ENCODE results near the gene SLC17A4.

SLC17A4 gene

DNA sequence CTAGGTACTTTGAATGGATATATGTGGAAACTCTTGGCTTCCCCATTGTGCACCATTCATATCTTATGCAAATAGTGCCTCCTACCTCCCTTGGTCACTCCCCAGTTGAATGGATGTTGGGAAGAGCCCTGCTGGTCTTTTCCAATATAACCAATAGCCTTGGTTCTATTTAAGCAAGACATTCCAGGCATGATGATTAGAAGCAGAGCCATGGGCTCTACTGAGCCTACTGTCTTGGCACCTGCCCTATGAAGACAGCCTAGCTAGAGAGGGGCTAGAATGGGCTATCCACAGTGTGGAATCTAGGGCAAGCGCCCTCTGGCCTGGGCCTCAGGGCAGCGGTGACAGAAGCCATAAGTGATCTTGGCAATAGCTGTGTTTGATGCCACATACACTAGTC lies 61.7 kb downstream of the SLC17A4 start:
- no peak for DNase-seq

DNA sequence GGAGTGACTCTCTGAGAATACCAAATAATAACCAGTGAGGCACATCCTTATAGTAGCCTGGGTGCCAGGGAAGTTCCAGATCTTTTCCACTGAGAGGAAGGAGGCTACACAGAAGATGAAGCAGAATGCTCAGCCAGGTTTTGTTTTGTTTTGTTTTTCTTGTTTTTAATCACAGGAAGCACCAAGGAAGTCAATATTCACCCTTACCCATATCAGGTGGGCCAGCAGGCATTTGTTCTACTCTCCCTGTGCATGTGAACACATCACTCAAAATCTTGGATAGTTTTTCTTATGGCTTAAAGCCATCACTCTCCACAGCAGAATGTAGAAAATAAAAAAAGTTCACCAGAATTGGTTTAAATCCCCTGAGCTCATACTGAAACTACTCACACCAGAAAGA lies 66.8 kb downstream of the SLC17A4 start:
- DNase-seq, result no peak

DNA sequence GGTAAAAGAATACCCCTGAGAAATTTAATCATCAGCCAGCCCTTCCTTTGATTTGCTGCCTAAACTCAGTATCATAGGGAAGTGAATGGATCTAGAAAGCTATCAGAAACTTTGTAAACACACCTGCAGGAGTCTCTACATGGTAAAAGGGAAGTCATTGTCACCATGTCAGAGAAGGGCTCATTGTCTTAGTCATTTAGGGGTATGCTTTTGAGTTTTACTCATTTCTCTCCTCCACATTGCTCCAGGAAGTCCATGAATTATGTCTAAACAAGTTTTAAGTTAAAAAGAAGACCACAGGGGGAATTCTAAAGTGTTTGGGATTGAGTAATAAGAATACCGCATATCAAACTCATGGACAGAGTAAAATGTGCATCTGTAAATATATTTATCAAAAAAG lies 74.8 kb downstream of the SLC17A4 start:
- DNase-seq, result no peak

DNA sequence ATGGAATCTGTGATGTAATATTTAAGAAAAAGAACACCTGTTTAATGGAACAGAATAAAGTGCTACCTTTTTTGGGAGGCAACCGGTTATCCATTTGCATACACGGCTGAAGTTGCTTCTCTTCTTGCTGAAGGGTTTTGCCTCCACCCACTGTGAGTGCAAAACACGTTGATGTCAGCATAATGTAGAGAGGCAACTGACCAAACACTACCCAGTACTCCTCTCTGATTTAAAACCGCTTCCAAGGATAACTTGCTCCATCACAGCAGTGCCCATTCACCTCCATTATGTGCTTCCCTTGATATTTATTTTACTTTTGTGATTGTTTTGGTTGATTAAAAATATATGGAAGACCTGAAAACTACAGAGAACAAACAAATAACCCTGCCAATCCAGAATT lies 75.9 kb downstream of the SLC17A4 start:
- no peak for DNase-seq
